CD4-positive, alpha-beta T cell (primary cell): Measurements from ENCODE around the gene IFNAR2. TPM values are rescaled to one million over a fixed set of nuclear protein-coding genes. Genes with fewer than 3 reads are reported as not detected.
"Not testable (repeated sequence)": the region's sequence is repeated elsewhere in the genome, so short reads cannot be mapped to it uniquely, and the experiment has no call there.

Experiments used
- ATAC-seq: fragments of 200-7000 bp; cut with Tn5 transposase; one replicate; pipeline ENCODE4 v1.10.0; 2022; ENCODE audit warnings: mild to moderate bottlenecking; ENCODE audit not compliant: poor library complexity
- CTCF ChIA-PET: fragments of 350-600 bp; sonication (Branson Sonifier 250); formaldehyde crosslinking; loops from one replicate; lab custom pipeline; 2021; ENCODE audit warnings: antibody characterized with exemption, inconsistent platforms; lab: Charles Lee
- POLR2A ChIA-PET: fragments of 350-600 bp; sonication (Branson Sonifier 250); formaldehyde crosslinking; loops from one replicate; lab custom pipeline; 2021; ENCODE audit warnings: antibody characterized with exemption, inconsistent platforms; lab: Charles Lee
- DNase-seq, 14 experiments: peaks; one replicate each; pipeline ENCODE4 v3.0.0-alpha.2; 2013 to 2020; ENCODE audit warnings: mixed read lengths in 2 of 14
- H3K27ac ChIP-seq, 2 donors: one replicate each; pipeline versions ENCODE4 v1.5.1 to v1.7.0; 2013; ENCODE audit warnings: low read length in 2 of 2, low read depth in 1 of 2, mild to moderate bottlenecking in 1 of 2
- H3K27me3 ChIP-seq, 2 experiments: 1 replicate in 1 of 2; 2 replicates in 1 of 2; pipeline versions ENCODE4 v1.6.1 to v1.7.0; 2013; ENCODE audit warnings: low read length in 2 of 2, control low read depth in 1 of 2, mild to moderate bottlenecking in 1 of 2, moderate library complexity in 1 of 2; ENCODE audit not compliant: insufficient read depth in 2 of 2, control insufficient read depth in 1 of 2
- H3K36me3 ChIP-seq: one replicate; pipeline ENCODE4 v1.6.1; 2013; ENCODE audit warnings: low read length, control low read depth; ENCODE audit not compliant: insufficient read depth
- H3K4me1 ChIP-seq: one replicate; pipeline ENCODE4 v1.6.1; 2013; ENCODE audit warnings: low read length, control low read depth; ENCODE audit not compliant: insufficient read depth
- H3K4me3 ChIP-seq: one replicate; pipeline ENCODE4 v1.5.1; 2013; ENCODE audit warnings: mild to moderate bottlenecking, low read length, moderate library complexity
- H3K9me3 ChIP-seq, 2 experiments: 1 replicate in 1 of 2; 2 replicates in 1 of 2; pipeline versions ENCODE4 v1.6.1 to v1.7.0; 2013; ENCODE audit warnings: low read length in 2 of 2, mild to moderate bottlenecking in 2 of 2, control low read depth in 1 of 2, moderate library complexity in 1 of 2; ENCODE audit not compliant: control insufficient read depth in 1 of 2, insufficient read depth in 1 of 2
- H3K27ac Mint-ChIP-seq: one replicate; pipeline ENCODE4 v1.8.0; 2020; ENCODE audit warnings: mixed read lengths
- H3K27me3 Mint-ChIP-seq: one replicate; pipeline ENCODE4 v1.8.0; 2021; ENCODE audit warnings: mixed read lengths
- H3K36me3 Mint-ChIP-seq: one replicate; pipeline ENCODE4 v1.8.0; 2021; ENCODE audit warnings: low read depth, mixed read lengths
- H3K4me1 Mint-ChIP-seq: one replicate; pipeline ENCODE4 v1.8.0; 2021; ENCODE audit warnings: low read depth, mixed read lengths
- H3K4me3 Mint-ChIP-seq: one replicate; pipeline ENCODE4 v1.8.0; 2020; ENCODE audit warnings: mild to moderate bottlenecking, mixed read lengths
- H3K9me3 Mint-ChIP-seq: one replicate; pipeline ENCODE4 v1.8.0; 2020; ENCODE audit warnings: mixed read lengths
- CTCF ChIP-seq: fragments of 200-600 bp; IDR thresholded peaks from one replicate; pipeline ENCODE4 v1.8.0; 2022; ENCODE audit warnings: antibody characterized with exemption, mild to moderate bottlenecking
- intact Hi-C, 2 experiments: fragments of 100-400 bp; cut with DNase I in 1 of 2; cut with micrococcal nuclease in 1 of 2; formaldehyde crosslinking; loops; one replicate each; pipeline versions ENCODE4 v1.15.1 to v1.9.0; 2023 to 2025; cut with DNase I, micrococcal nuclease
- total RNA-seq, 174 experiments: library from RNA in 2 of 174; stranded (reverse) in 2 of 174; gene quantifications; one replicate each; pipeline ENCODE4 v1.2.3 and lab custom pipeline; 2021 to 2026

The IFNAR2 gene
- total RNA-seq, 2 experiments from 2014 or later: 26.6 to 28.2 TPM

GRCh38 chr21:33240404-33240803 is 10.7 kb downstream of the IFNAR2 start:
- Histone ChIP-seq H3K36me3 (peaks cover 33% of the 10 kb centered on the region), H3K4me1 (peaks cover 71% of the 10 kb centered on the region), H3K27ac (no peak overlapping the region), H3K9me3 (no peaks in the 10 kb centered on the region), H3K27me3 (no peaks in the 10 kb centered on the region), H3K4me3 (no peak overlapping the region)
- Mint-ChIP-seq H3K36me3 (peaks cover 48% of the 10 kb centered on the region), H3K4me1 (peaks cover 88% of the 10 kb centered on the region), H3K27ac (peak overlapping the region; percentile 89), H3K4me3 (no peak overlapping the region), H3K27me3 (no peaks in the 10 kb centered on the region), H3K9me3 (no peaks in the 10 kb centered on the region)
- CTCF ChIA-PET: interaction anchor here (1.1 to 1.5 kb wide), 2 partner anchors 14 to 21 kb away, joined by 3 to 6 read pairs; no protein-coding TSS in a partner anchor
- ATAC-seq: no peak
- intact Hi-C loops: loop anchor here in 1 of 2 experiments (10.0 kb wide), 1 partner anchor 46 kb away; no protein-coding TSS in a partner anchor
- DNase-seq: no peak
- POLR2A ChIA-PET: interaction anchor here (4.4 kb wide), 1 partner anchor 26 kb away, joined by 14 read pairs; the partner anchor contains the start of gene IL10RB
- no peak for TF ChIP-seq CTCF

GRCh38 chr21:33241846-33242245 is 12.1 kb downstream of the IFNAR2 start:
- H3K36me3 Mint-ChIP-seq: peaks cover 56% of the 10 kb centered on the region
- peak; percentile 59 for ATAC-seq
- no peak for TF ChIP-seq CTCF
- Histone ChIP-seq H3K4me3 (no peak overlapping the region), H3K9me3 (no peaks in the 10 kb centered on the region), H3K27me3 (no peaks in the 10 kb centered on the region), H3K36me3 (peaks cover 40% of the 10 kb centered on the region), H3K4me1 (peaks cover 67% of the 10 kb centered on the region), H3K27ac (peak overlapping the region in 1 of 2 donors; percentile 14)
- POLR2A ChIA-PET: interaction anchor here (0.9 to 4.4 kb wide), 4 partner anchors 25 to 67 kb away, joined by 3 to 14 read pairs (median 4); partner anchors contain the start of gene IL10RB
- H3K4me3 Mint-ChIP-seq: peak overlapping the region; percentile 57
- peaks cover 89% of the 10 kb centered on the region for H3K4me1 Mint-ChIP-seq
- no peaks in the 10 kb centered on the region for H3K9me3 Mint-ChIP-seq
- peak overlapping the region; percentile 89 for H3K27ac Mint-ChIP-seq
- CTCF ChIA-PET: interaction anchor here (1.3 to 1.4 kb wide), 3 partner anchors 14 to 119 kb away, joined by 3 to 7 read pairs (median 4); partner anchors contain the start of gene IL10RB
- peak in 3 of 14 experiments; percentile 46 to 57 (median 47) for DNase-seq
- H3K27me3 Mint-ChIP-seq: no peaks in the 10 kb centered on the region
- intact Hi-C loops: loop anchor here in 1 of 2 experiments (10.0 kb wide), 1 partner anchor 47 kb away; no protein-coding TSS in a partner anchor

GRCh38 chr21:33242846-33243245 is 13.1 kb downstream of the IFNAR2 start:
- not testable (repeated sequence) for H3K27ac Mint-ChIP-seq, DNase-seq, H3K27ac ChIP-seq, H3K27me3 Mint-ChIP-seq, H3K4me3 Mint-ChIP-seq, H3K9me3 Mint-ChIP-seq, H3K27me3 ChIP-seq, H3K9me3 ChIP-seq, H3K4me3 ChIP-seq, ATAC-seq
- H3K4me1 ChIP-seq: peaks cover 65% of the 10 kb centered on the region
- CTCF ChIA-PET: interaction anchor here (1.4 kb wide), 1 partner anchor 118 kb away, joined by 7 read pairs; no protein-coding TSS in a partner anchor
- H3K36me3 ChIP-seq: peaks cover 50% of the 10 kb centered on the region
- Mint-ChIP-seq H3K36me3 (peaks cover 65% of the 10 kb centered on the region), H3K4me1 (peaks cover 89% of the 10 kb centered on the region)
- intact Hi-C loops: loop anchor here in 1 of 2 experiments (10.0 kb wide), 1 partner anchor 48 kb away; no protein-coding TSS in a partner anchor
- POLR2A ChIA-PET: interaction anchor here (1.2 to 4.4 kb wide), 3 partner anchors 24 to 119 kb away, joined by 3 to 14 read pairs (median 4); partner anchors contain the start of genes IFNAR1 and IL10RB
